ENCODE results near the gene CWF19L2. TPM values are rescaled to one million over a fixed set of nuclear protein-coding genes. Genes with fewer than 3 reads are reported as not detected.

Gene CWF19L2
- total RNA-seq, 1 donor from 2014 or later: 36.3 TPM

GRCh38 chr11:107372439-107372838, 85.2 kb downstream of the CWF19L2 start:
- H2AFZ ChIP-seq (replicated peaks): no peak overlapping the region
- Mint-ChIP-seq H3K4me1 (no peaks in the 10 kb centered on the region), H3K4me3 (no peak overlapping the region), H3K27me3 (ENCODE audit: insufficient read depth, low read depth) (no peaks in the 10 kb centered on the region), H3K27ac (no peak overlapping the region), H3K36me3 (no peaks in the 10 kb centered on the region), H3K9me3 (no peaks in the 10 kb centered on the region)
- H3K36me3 ChIP-seq: no peaks in the 10 kb centered on the region
- TF ChIP-seq CTCF (IDR thresholded peaks at IDR 0.05) (no peak), EZH2 (IDR thresholded peaks at IDR 0.05) (no peak), EZH2phosphoT487 (IDR thresholded peaks at IDR 0.05) (no peak)
- H3F3A ChIP-seq (ENCODE audit: low read depth): no peaks in the 10 kb centered on the region
- no peaks in the 10 kb centered on the region for H3K79me2 ChIP-seq (ENCODE audit: low read depth)
- no peak overlapping the region for H3K9ac ChIP-seq
- H3K27ac ChIP-seq: no peak overlapping the region
- no peak overlapping the region for H3K4me3 ChIP-seq
- H3K4me2 ChIP-seq: no peak overlapping the region
- no peaks in the 10 kb centered on the region for H3K9me3 ChIP-seq (ENCODE audit: low read depth)
- no peak for DNase-seq (ENCODE audit: low spot score)
- no peaks in the 10 kb centered on the region for H4K20me1 ChIP-seq (ENCODE audit: low read depth)
- no peaks in the 10 kb centered on the region for H3K4me1 ChIP-seq
- H3K27me3 ChIP-seq: no peaks in the 10 kb centered on the region

GRCh38 chr11:107370390-107370789, 87.2 kb downstream of the CWF19L2 start:
- Histone ChIP-seq H3K27me3 (no peaks in the 10 kb centered on the region), H3K9me3 (ENCODE audit: low read depth) (no peaks in the 10 kb centered on the region), H2AFZ (replicated peaks) (no peak overlapping the region), H3K4me1 (no peaks in the 10 kb centered on the region), H3F3A (ENCODE audit: low read depth) (no peaks in the 10 kb centered on the region), H3K4me2 (no peak overlapping the region), H3K27ac (no peak overlapping the region), H3K36me3 (no peaks in the 10 kb centered on the region), H3K9ac (no peak overlapping the region), H3K79me2 (ENCODE audit: low read depth) (no peaks in the 10 kb centered on the region), H3K4me3 (no peak overlapping the region), H4K20me1 (ENCODE audit: low read depth) (no peaks in the 10 kb centered on the region)
- no peaks in the 10 kb centered on the region for H3K4me1 Mint-ChIP-seq
- H3K27ac Mint-ChIP-seq: no peak overlapping the region
- H3K4me3 Mint-ChIP-seq: no peak overlapping the region
- no peaks in the 10 kb centered on the region for H3K36me3 Mint-ChIP-seq
- TF ChIP-seq CTCF (IDR thresholded peaks at IDR 0.05): no peak
- TF ChIP-seq EZH2 (IDR thresholded peaks at IDR 0.05): no peak
- TF ChIP-seq EZH2phosphoT487 (IDR thresholded peaks at IDR 0.05): no peak
- no peaks in the 10 kb centered on the region for H3K27me3 Mint-ChIP-seq (ENCODE audit: insufficient read depth, low read depth)
- H3K9me3 Mint-ChIP-seq: no peaks in the 10 kb centered on the region
- DNase-seq (ENCODE audit: low spot score): no peak

- Mint-ChIP-seq H3K9me3 (peaks cover 3% of the 10 kb centered on the region), H3K36me3 (peaks cover 19% of the 10 kb centered on the region), H3K27ac (no peak overlapping the region), H3K27me3 (ENCODE audit: insufficient read depth, low read depth) (no peaks in the 10 kb centered on the region), H3K4me1 (no peaks in the 10 kb centered on the region), H3K4me3 (no peak overlapping the region)
- no peak overlapping the region for H3K9ac ChIP-seq
- H3K4me3 ChIP-seq: no peak overlapping the region
- DNase-seq (ENCODE audit: low spot score): no peak
- no peak overlapping the region for H3K4me2 ChIP-seq
- H3K27me3 ChIP-seq: no peaks in the 10 kb centered on the region
- no peak overlapping the region for H2AFZ ChIP-seq (replicated peaks)
- no peak overlapping the region for H3K27ac ChIP-seq
- no peaks in the 10 kb centered on the region for H3K4me1 ChIP-seq
- no peaks in the 10 kb centered on the region for H3K36me3 ChIP-seq
- no peaks in the 10 kb centered on the region for H3F3A ChIP-seq (ENCODE audit: low read depth)
- no peaks in the 10 kb centered on the region for H3K79me2 ChIP-seq (ENCODE audit: low read depth)
- H3K9me3 ChIP-seq (ENCODE audit: low read depth): no peaks in the 10 kb centered on the region
- TF ChIP-seq CTCF (IDR thresholded peaks at IDR 0.05): no peak
- TF ChIP-seq EZH2 (IDR thresholded peaks at IDR 0.05): no peak
- no peak for TF ChIP-seq EZH2phosphoT487 (IDR thresholded peaks at IDR 0.05)
- H4K20me1 ChIP-seq (ENCODE audit: low read depth): no peaks in the 10 kb centered on the region
Measured at GRCh38 chr11:107359701-107360100, 97.9 kb downstream of the CWF19L2 start.

All from neural progenitor cell (in vitro differentiated cells).